A673 (cell line): ENCODE measurements around the gene KLHL33. TPM values are rescaled to one million over a fixed set of nuclear protein-coding genes. Genes with fewer than 3 reads are reported as not detected.

Experiments used
- BruUV-seq: library from RNA; stranded (reverse); fragments of 400-500 nt; replicated peaks from 2 replicates; lab custom pipeline; 2021; lab: Mats Ljungman, UMichigan
- CTCF ChIA-PET: fragments of 300-600 bp; sonication (Branson Sonifier 250); formaldehyde crosslinking; loops from one replicate; lab custom pipeline; 2022; ENCODE audit warnings: antibody characterized with exemption; lab: Charles Lee
- POLR2A ChIA-PET: fragments of 300-600 bp; sonication (Branson Sonifier 250); formaldehyde crosslinking; loops from one replicate; lab custom pipeline; 2022; ENCODE audit warnings: antibody characterized with exemption; ENCODE audit not compliant: low non-redundant PET; lab: Charles Lee
- DNase-seq: peaks from one replicate; pipeline ENCODE4 v3.0.0-alpha.2; 2015; ENCODE audit warnings: low spot score
- H3K27ac ChIP-seq: fragments of 200-600 bp; sonication (generic); 2 replicates; pipeline ENCODE4 v1.5.1; 2016; ENCODE audit warnings: mixed run types, low read depth, mild to moderate bottlenecking, mixed read lengths, antibody characterized with exemption, low read length; ENCODE audit not compliant: poor library complexity, severe bottlenecking
- H3K27me3 ChIP-seq: fragments of 200-600 bp; sonication (generic); replicated peaks from 2 replicates; pipeline ENCODE4 v1.6.1; 2017; ENCODE audit warnings: mixed run types, low read depth, mild to moderate bottlenecking, mixed read lengths, antibody characterized with exemption, low read length; ENCODE audit not compliant: insufficient read depth, poor library complexity
- H3K36me3 ChIP-seq: fragments of 200-600 bp; sonication (generic); 2 replicates; pipeline ENCODE4 v1.6.1; 2016; ENCODE audit warnings: mixed run types, mild to moderate bottlenecking, mixed read lengths, antibody characterized with exemption, low read length; ENCODE audit not compliant: insufficient read depth, poor library complexity, severe bottlenecking
- H3K4me1 ChIP-seq: fragments of 200-600 bp; sonication (generic); 2 replicates; pipeline ENCODE4 v1.6.1; 2017; ENCODE audit warnings: mixed run types, mild to moderate bottlenecking, mixed read lengths, antibody characterized with exemption, low read length; ENCODE audit not compliant: insufficient read depth, poor library complexity, severe bottlenecking
- H3K4me3 ChIP-seq: fragments of 200-600 bp; sonication (generic); 2 replicates; pipeline ENCODE4 v1.5.1; 2016; ENCODE audit warnings: low read depth, mixed run types, mild to moderate bottlenecking, mixed read lengths, low read length; ENCODE audit not compliant: poor library complexity, severe bottlenecking
- H3K9me3 ChIP-seq: fragments of 200-600 bp; sonication (generic); 2 replicates; pipeline ENCODE4 v1.6.1; 2016; ENCODE audit warnings: mixed run types, low read depth, mild to moderate bottlenecking, mixed read lengths, antibody characterized with exemption, low read length; ENCODE audit not compliant: poor library complexity, severe bottlenecking
- EZH2 ChIP-seq: fragments of 200-600 bp; sonication (generic); IDR thresholded peaks from 2 replicates; pipeline ENCODE4 v1.6.1; 2017; ENCODE audit warnings: borderline replicate concordance, low read depth, mild to moderate bottlenecking, mixed read lengths, antibody characterized with exemption, low read length; ENCODE audit not compliant: poor library complexity, severe bottlenecking
- intact Hi-C: fragments of 100-400 bp; cut with micrococcal nuclease; formaldehyde crosslinking; loops from one replicate; pipeline ENCODE4 v1.10.0; 2022; ENCODE audit not compliant: unreplicated experiment
- total RNA-seq: library from RNA; stranded (reverse); gene quantifications from 2 replicates; pipeline ENCODE4 v1.2.3, GENCODE V29; 2021
- TF ChIP-seq, protein P1 (sequence below): fragments of 300-800, 200-600 bp; sonication (generic); conservative IDR thresholded peaks from 2 replicates; pipeline ENCODE4 v1.5.1; 2017; ENCODE audit warnings: low read depth, mild to moderate bottlenecking, antibody characterized with exemption, low read length, moderate library complexity, mixed read lengths

Gene KLHL33
- total RNA-seq, 1 experiment from 2014 or later, result 0.04 TPM

DNA sequence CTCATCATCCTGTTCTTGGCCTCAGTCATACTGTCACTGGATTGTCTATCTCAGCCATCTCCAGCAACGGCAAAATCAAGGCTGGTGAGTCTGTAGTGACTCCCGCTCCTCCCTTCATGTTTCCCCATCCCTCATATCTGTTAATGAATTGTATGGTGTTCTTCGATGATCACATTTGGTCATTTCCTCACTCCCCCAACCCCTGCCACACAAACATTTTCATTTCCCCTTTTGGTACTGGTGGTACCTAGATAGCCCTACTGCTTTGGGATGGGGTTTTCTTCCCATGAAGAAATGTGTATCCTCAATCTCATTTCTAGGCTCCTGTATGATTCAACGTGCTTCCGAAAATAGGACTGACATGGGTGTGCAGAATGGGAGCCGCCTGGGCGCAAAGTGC is 2.7 kb upstream of the KLHL33 start:
- Histone ChIP-seq H3K4me3 (no peak overlapping the region), H3K36me3 (no peaks in the 10 kb centered on the region), H3K9me3 (no peaks in the 10 kb centered on the region), H3K4me1 (peaks cover 3% of the 10 kb centered on the region), H3K27me3 (no peaks in the 10 kb centered on the region), H3K27ac (no peak overlapping the region)
- POLR2A ChIA-PET, result no interaction called here
- CTCF ChIA-PET, result no interaction called here
- TF ChIP-seq, protein P1, sequence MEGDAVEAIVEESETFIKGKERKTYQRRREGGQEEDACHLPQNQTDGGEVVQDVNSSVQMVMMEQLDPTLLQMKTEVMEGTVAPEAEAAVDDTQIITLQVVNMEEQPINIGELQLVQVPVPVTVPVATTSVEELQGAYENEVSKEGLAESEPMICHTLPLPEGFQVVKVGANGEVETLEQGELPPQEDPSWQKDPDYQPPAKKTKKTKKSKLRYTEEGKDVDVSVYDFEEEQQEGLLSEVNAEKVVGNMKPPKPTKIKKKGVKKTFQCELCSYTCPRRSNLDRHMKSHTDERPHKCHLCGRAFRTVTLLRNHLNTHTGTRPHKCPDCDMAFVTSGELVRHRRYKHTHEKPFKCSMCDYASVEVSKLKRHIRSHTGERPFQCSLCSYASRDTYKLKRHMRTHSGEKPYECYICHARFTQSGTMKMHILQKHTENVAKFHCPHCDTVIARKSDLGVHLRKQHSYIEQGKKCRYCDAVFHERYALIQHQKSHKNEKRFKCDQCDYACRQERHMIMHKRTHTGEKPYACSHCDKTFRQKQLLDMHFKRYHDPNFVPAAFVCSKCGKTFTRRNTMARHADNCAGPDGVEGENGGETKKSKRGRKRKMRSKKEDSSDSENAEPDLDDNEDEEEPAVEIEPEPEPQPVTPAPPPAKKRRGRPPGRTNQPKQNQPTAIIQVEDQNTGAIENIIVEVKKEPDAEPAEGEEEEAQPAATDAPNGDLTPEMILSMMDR, result no peak
- no peak for TF ChIP-seq EZH2
- no TSS peak for BruUV-seq
- intact Hi-C loops, result no loop called here
- no peak for DNase-seq

DNA sequence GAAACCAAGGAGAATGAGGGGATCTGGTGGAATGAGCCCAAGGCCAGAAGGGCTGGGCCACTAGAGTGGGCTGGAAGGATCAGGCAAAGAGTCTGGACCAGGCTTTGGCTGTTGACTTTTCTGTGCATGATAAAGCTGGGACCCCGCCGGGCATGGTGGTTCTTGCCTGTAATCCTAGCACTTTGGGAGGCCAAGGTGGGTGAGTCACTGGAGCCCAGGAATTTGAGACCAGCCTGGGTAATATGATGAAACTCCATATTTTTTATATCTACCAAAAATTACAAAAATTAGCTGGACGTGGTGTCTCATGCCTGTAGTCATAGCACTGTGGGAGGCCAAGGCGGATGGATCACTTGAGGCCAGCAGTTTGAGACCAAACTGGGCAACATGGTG is 393 bp upstream of the KLHL33 start:
- POLR2A ChIA-PET, result interaction anchor here (0.7 kb wide), 1 partner anchor 410 kb away, joined by 3 read pairs; no protein-coding TSS in a partner anchor
- no peak overlapping the region for H3K27ac ChIP-seq

DNA sequence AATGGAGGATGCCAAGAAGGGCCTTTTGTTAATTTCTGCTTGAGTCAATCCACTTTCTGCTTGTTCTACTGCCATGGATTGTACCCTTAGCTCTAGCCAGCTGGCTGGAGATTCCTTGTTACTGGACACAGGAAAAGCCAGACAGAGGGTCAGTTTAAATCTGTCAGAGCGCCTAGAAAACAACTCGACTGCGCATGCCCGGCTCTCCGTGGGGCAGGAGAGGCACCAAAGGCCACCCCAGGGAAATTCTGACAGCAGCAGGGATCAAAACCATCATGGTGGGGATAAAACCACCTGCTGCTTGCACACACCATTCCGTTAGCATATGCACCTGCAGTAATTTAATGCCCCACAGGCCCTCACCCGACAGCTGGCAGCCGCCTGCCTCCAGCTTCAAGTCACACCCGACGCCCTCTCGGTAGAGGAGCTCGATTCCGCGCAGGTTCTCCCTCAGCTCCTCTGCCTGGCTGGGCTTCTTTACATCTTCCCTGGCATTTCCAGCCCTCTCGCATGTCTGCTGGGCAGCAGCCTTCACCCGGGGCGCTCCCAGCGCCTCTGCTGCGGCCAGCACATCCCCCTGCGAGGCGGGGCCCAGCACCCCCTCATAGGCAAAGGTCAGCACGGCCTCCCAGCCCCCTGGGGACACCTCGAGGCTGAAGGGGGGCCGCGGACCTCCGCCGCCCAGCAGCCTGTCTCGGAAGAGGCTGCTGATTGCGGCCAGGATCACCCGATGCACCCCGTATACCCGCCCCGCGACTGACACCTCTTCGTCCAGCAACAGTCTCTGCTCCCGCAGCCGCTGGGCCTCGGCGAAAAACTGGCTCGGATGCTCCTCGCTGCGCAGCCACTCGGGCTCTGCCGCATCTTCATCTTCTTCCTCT is 1.0 kb downstream of the KLHL33 start:
- DNase-seq, result no peak
- H3K9me3 ChIP-seq, result no peaks in the 10 kb centered on the region
- no peak overlapping the region for H3K4me3 ChIP-seq
- H3K4me1 ChIP-seq, result no peaks in the 10 kb centered on the region
- POLR2A ChIA-PET, result no interaction called here
- TF ChIP-seq, protein P1, result no peak
- no peak for TF ChIP-seq EZH2
- no peaks in the 10 kb centered on the region for H3K36me3 ChIP-seq
- no peak overlapping the region for H3K27ac ChIP-seq
- no peaks in the 10 kb centered on the region for H3K27me3 ChIP-seq
- BruUV-seq, result no TSS peak
- CTCF ChIA-PET, result no interaction called here
- intact Hi-C loops, result no loop called here

More for the DNA sequence above, 393 bp upstream of the KLHL33 start:
- no peaks in the 10 kb centered on the region for H3K27me3 ChIP-seq
- intact Hi-C loops, result no loop called here
- H3K9me3 ChIP-seq, result no peaks in the 10 kb centered on the region
- TF ChIP-seq, protein P1, result no peak
- TF ChIP-seq EZH2, result no peak
- H3K36me3 ChIP-seq, result no peaks in the 10 kb centered on the region
- CTCF ChIA-PET, result no interaction called here
- no TSS peak for BruUV-seq
- no peak for DNase-seq
- H3K4me3 ChIP-seq, result no peak overlapping the region
- peaks cover 3% of the 10 kb centered on the region for H3K4me1 ChIP-seq
